H1 (cell line): ENCODE results near the gene ZC3HAV1. TPM values are rescaled to one million over a fixed set of nuclear protein-coding genes. Genes with fewer than 3 reads are reported as not detected.

ENCODE experiments used
- CTCF ChIA-PET: fragments of 300-600 bp; sonication (Branson Sonifier 250); formaldehyde crosslinking; loops from one replicate; lab custom pipeline; 2021; ENCODE audit not compliant: partially characterized antibody; lab: Charles Lee
- POLR2A ChIA-PET: fragments of 300-600 bp; sonication (Branson Sonifier 250); formaldehyde crosslinking; loops from one replicate; lab custom pipeline; 2021; ENCODE audit warnings: inconsistent platforms; ENCODE audit not compliant: partially characterized antibody; lab: Charles Lee
- DNase-seq, 2 experiments: peaks; one replicate each; pipeline versions ENCODE4 v3.0.0 to v3.0.0-alpha.2; 2010 to 2022; ENCODE audit warnings: low spot score in 2 of 2, low read depth in 1 of 2, mixed read lengths in 1 of 2
- FAIRE-seq: peaks from 2 replicates; lab custom pipeline; 2011; peaks lifted over from hg19 to GRCh38; lab: Jason Lieb, UNC
- H2AFZ ChIP-seq: 2 replicates; pipeline ENCODE4 v1.8.1; 2012; ENCODE audit warnings: low read length, inconsistent platforms
- H2AK5ac ChIP-seq: 2 replicates; pipeline ENCODE4 v1.6.1; 2013; ENCODE audit warnings: low read depth, low read length
- H2BK120ac ChIP-seq: replicated peaks from 2 replicates; pipeline ENCODE3; 2013; ENCODE audit warnings: low read depth, low read length, inconsistent platforms
- H2BK12ac ChIP-seq: 2 replicates; pipeline ENCODE4 v1.6.1; 2013; ENCODE audit warnings: low read depth, low read length
- H2BK15ac ChIP-seq: 2 replicates; pipeline ENCODE4 v1.6.1; 2013; ENCODE audit warnings: low read length
- H2BK20ac ChIP-seq: 2 replicates; pipeline ENCODE4 v1.6.1; 2013; ENCODE audit warnings: low read length
- H2BK5ac ChIP-seq: 2 replicates; pipeline ENCODE4 v1.6.1; 2013; ENCODE audit warnings: low read depth, low read length
- H3K14ac ChIP-seq: 2 replicates; pipeline ENCODE4 v1.6.1; 2013; ENCODE audit warnings: inconsistent platforms; ENCODE audit not compliant: insufficient read length
- H3K18ac ChIP-seq: 2 replicates; pipeline ENCODE4 v1.6.1; 2013; ENCODE audit warnings: low read length; ENCODE audit errors: extremely low read depth
- H3K23ac ChIP-seq: 2 replicates; pipeline ENCODE4 v1.6.1; 2013; ENCODE audit warnings: inconsistent platforms; ENCODE audit not compliant: insufficient read length
- H3K23me2 ChIP-seq: 2 replicates; pipeline ENCODE4 v1.6.1; 2013; ENCODE audit warnings: low read depth, low read length
- H3K27ac ChIP-seq: 2 replicates; pipeline ENCODE4 v1.6.1; 2011; ENCODE audit warnings: low read depth, low read length, inconsistent platforms
- H3K27me3 ChIP-seq, 4 experiments: replicated peaks in 1 of 4; 1 replicate in 1 of 4; 2 replicates in 3 of 4; pipeline versions ENCODE4 v1.6.1 to v1.8.1; 2011 to 2013; ENCODE audit warnings: low read length in 3 of 4, mild to moderate bottlenecking in 3 of 4, inconsistent platforms in 2 of 4, mixed read lengths in 2 of 4, moderate library complexity in 1 of 4; ENCODE audit not compliant: control insufficient read depth in 3 of 4, insufficient read depth in 3 of 4; ENCODE audit errors: extremely low read depth in 1 of 4
- H3K36me3 ChIP-seq, 4 experiments: 2 replicates each; pipeline versions ENCODE4 v1.6.1 to v1.8.1; 2011 to 2013; ENCODE audit warnings: mild to moderate bottlenecking in 4 of 4, low read length in 3 of 4, moderate library complexity in 2 of 4, control low read depth in 1 of 4, inconsistent platforms in 1 of 4; ENCODE audit not compliant: insufficient read depth in 4 of 4, control insufficient read depth in 2 of 4
- H3K4ac ChIP-seq: replicated peaks from 2 replicates; pipeline ENCODE3; 2013; ENCODE audit warnings: low read length, low read depth, mixed read lengths, inconsistent platforms; ENCODE audit not compliant: insufficient read length
- H3K4me1 ChIP-seq, 4 experiments: replicated peaks in 1 of 4; 1 replicate in 1 of 4; 2 replicates in 3 of 4; pipeline versions ENCODE4 v1.6.1 to v1.8.1; 2011 to 2013; ENCODE audit warnings: low read length in 3 of 4, inconsistent platforms in 2 of 4, mixed read lengths in 1 of 4; ENCODE audit not compliant: insufficient read depth in 4 of 4, control insufficient read depth in 3 of 4
- H3K4me2 ChIP-seq, 2 experiments: 2 replicates each; pipeline versions ENCODE4 v1.6.1 to v1.8.1; 2011 to 2013; ENCODE audit warnings: low read depth in 2 of 2, low read length in 2 of 2, control low read depth in 1 of 2, inconsistent platforms in 1 of 2, mild to moderate bottlenecking in 1 of 2; ENCODE audit not compliant: insufficient read depth in 1 of 2
- H3K4me3 ChIP-seq, 4 experiments: fragments of 200-600, 300-600 bp in 1 of 4; sonication (generic), shearing (Covaris generic), sonication (Bioruptor Twin) in 1 of 4; 2 replicates each; pipeline versions ENCODE4 v1.5.1 to v1.8.1; 2011 to 2016; ENCODE audit warnings: low read length in 4 of 4, low read depth in 3 of 4, control low read depth in 2 of 4, inconsistent platforms in 2 of 4, mild to moderate bottlenecking in 2 of 4, mixed read lengths in 1 of 4, moderate library complexity in 1 of 4; ENCODE audit not compliant: insufficient read depth in 2 of 4; ENCODE audit errors: extremely low read depth in 1 of 4
- H3K56ac ChIP-seq: replicated peaks from 2 replicates; pipeline ENCODE3; 2013; ENCODE audit warnings: low read depth, mild to moderate bottlenecking, mixed read lengths, low read length, inconsistent platforms; ENCODE audit not compliant: insufficient read length
- H3K79me1 ChIP-seq: 2 replicates; pipeline ENCODE4 v1.6.1; 2013; ENCODE audit warnings: low read depth, low read length, control low read depth
- H3K79me2 ChIP-seq, 2 experiments: 2 replicates each; pipeline versions ENCODE4 v1.6.1 to v1.8.1; 2012 to 2013; ENCODE audit warnings: low read length in 2 of 2, mild to moderate bottlenecking in 2 of 2, inconsistent platforms in 1 of 2; ENCODE audit not compliant: insufficient read depth in 2 of 2, control insufficient read depth in 1 of 2
- H3K9ac ChIP-seq, 4 experiments: replicated peaks in 1 of 4; 1 replicate in 1 of 4; 2 replicates in 3 of 4; pipeline versions ENCODE4 v1.6.1 to v1.8.1; 2011 to 2013; ENCODE audit warnings: low read depth in 3 of 4, low read length in 3 of 4, control low read depth in 2 of 4, mild to moderate bottlenecking in 2 of 4, moderate library complexity in 2 of 4, inconsistent platforms in 1 of 4; ENCODE audit errors: extremely low read depth in 1 of 4
- H3K9me3 ChIP-seq, 2 experiments: 2 replicates each; pipeline versions ENCODE4 v1.6.1 to v1.8.1; 2012 to 2013; ENCODE audit warnings: mild to moderate bottlenecking in 2 of 2, moderate library complexity in 2 of 2, control low read depth in 1 of 2, inconsistent platforms in 1 of 2, low read depth in 1 of 2, low read length in 1 of 2, mixed read lengths in 1 of 2; ENCODE audit not compliant: insufficient read depth in 2 of 2
- H4K20me1 ChIP-seq, 2 experiments: replicated peaks in 1 of 2; 2 replicates each; pipeline versions ENCODE3 to v1.8.1; 2011 to 2013; ENCODE audit warnings: inconsistent platforms in 2 of 2, low read length in 2 of 2, mild to moderate bottlenecking in 1 of 2; ENCODE audit not compliant: insufficient read depth in 2 of 2, control insufficient read depth in 1 of 2
- H4K5ac ChIP-seq: 2 replicates; pipeline ENCODE4 v1.6.1; 2013; ENCODE audit warnings: low read length, low read depth, mixed read lengths, inconsistent platforms; ENCODE audit not compliant: insufficient read length
- H4K8ac ChIP-seq: 2 replicates; pipeline ENCODE4 v1.8.0; 2013; ENCODE audit warnings: mild to moderate bottlenecking, moderate library complexity, low read length, inconsistent platforms; ENCODE audit not compliant: insufficient read depth; ENCODE audit errors: extremely low read depth
- H4K91ac ChIP-seq: replicated peaks from 2 replicates; pipeline ENCODE3; 2013; ENCODE audit warnings: low read length, mixed read lengths, inconsistent platforms; ENCODE audit not compliant: insufficient read length
- CEBPB ChIP-seq: IDR thresholded peaks from 2 replicates; pipeline ENCODE4 v1.6.1; 2012; ENCODE audit warnings: low read depth, low read length
- CHD1 ChIP-seq: IDR thresholded peaks from 2 replicates; pipeline ENCODE4 v1.6.1; 2012; ENCODE audit warnings: low read depth, low read length, improper control_type of control experiment
- HDAC2 ChIP-seq, 2 experiments: fragments of 300-600 bp in 1 of 2; sonication (generic) in 1 of 2; IDR thresholded peaks; 2 replicates each; pipeline ENCODE4 v1.6.1; 2011 to 2012; ENCODE audit warnings: low read depth in 2 of 2, low read length in 2 of 2, mild to moderate bottlenecking in 2 of 2, moderate library complexity in 2 of 2, borderline replicate concordance in 1 of 2, inconsistent platforms in 1 of 2
- KDM1A ChIP-seq: fragments of 200-600, 300-600 bp; sonication (generic); IDR thresholded peaks from 2 replicates; pipeline ENCODE4 v1.7.1; 2016; ENCODE audit warnings: mild to moderate bottlenecking, low read length, borderline replicate concordance
- POLR2AphosphoS5 ChIP-seq: IDR thresholded peaks from 2 replicates; pipeline ENCODE4 v1.6.1; 2011; ENCODE audit warnings: low read depth, low read length
- POU5F1 ChIP-seq: IDR thresholded peaks from 2 replicates; pipeline ENCODE4 v1.6.1; 2011; ENCODE audit warnings: low read depth, mild to moderate bottlenecking, low read length, moderate library complexity
- RAD21 ChIP-seq, 2 experiments: IDR thresholded peaks in 1 of 2; conservative IDR thresholded peaks in 1 of 2; 2 replicates each; pipeline ENCODE4 v1.6.1; 2011; ENCODE audit warnings: low read depth in 2 of 2, low read length in 2 of 2, improper control_type of control experiment in 1 of 2, inconsistent platforms in 1 of 2, mild to moderate bottlenecking in 1 of 2, moderate library complexity in 1 of 2
- RXRA ChIP-seq: IDR thresholded peaks from 2 replicates; pipeline ENCODE4 v1.6.1; 2011; ENCODE audit warnings: low read depth, mild to moderate bottlenecking, low read length, moderate library complexity; ENCODE audit not compliant: insufficient read depth
- SAP30 ChIP-seq: fragments of 300-600 bp; sonication (generic); IDR thresholded peaks from 2 replicates; pipeline ENCODE4 v1.7.1; 2012; ENCODE audit warnings: low read length, moderate library complexity, mild to moderate bottlenecking, inconsistent platforms; ENCODE audit not compliant: insufficient read depth, insufficient replicate concordance
- SIX5 ChIP-seq: IDR thresholded peaks from 2 replicates; pipeline ENCODE4 v1.6.1; 2011; ENCODE audit warnings: mild to moderate bottlenecking, low read depth, low read length
- SRF ChIP-seq: IDR thresholded peaks from 2 replicates; pipeline ENCODE4 v1.6.1; 2011; ENCODE audit warnings: mild to moderate bottlenecking, low read depth, low read length, moderate library complexity
- YY1 ChIP-seq: IDR thresholded peaks from 2 replicates; pipeline ENCODE4 v1.6.1; 2011; ENCODE audit warnings: low read depth, mild to moderate bottlenecking, low read length
- ZNF274 ChIP-seq: IDR thresholded peaks from 2 replicates; pipeline ENCODE4 v1.7.0; 2012; ENCODE audit warnings: low read length, borderline replicate concordance; ENCODE audit errors: extremely low read depth
- WGBS, 2 experiments: shearing (Covaris generic) in 1 of 2; methylation state at CpG; one replicate each; pipeline versions ENCODE4 v1.1.6 to v1.1.7; 2013 to 2015; ENCODE audit warnings: low lambda C conversion rate in 2 of 2, mixed read lengths in 2 of 2, inconsistent platforms in 1 of 2, low coverage in 1 of 2, missing lambda C conversion rate in 1 of 2; ENCODE audit not compliant: insufficient replicate concordance in 2 of 2, insufficient coverage in 1 of 2, insufficient read length in 1 of 2; ENCODE audit errors: extremely low coverage in 1 of 2, missing lambda C conversion rate in 1 of 2; 5-methylcytosine and 5-hydroxymethylcytosine counted together
- polyA plus RNA-seq, 7 experiments: library from polyadenylated mRNA; depleted of rRNA in 3 of 7; stranded (reverse) in 5 of 7; unstranded in 2 of 7; fragments of >200 nt in 5 of 7; fragments of 200-250 nt in 2 of 7; gene quantifications; 1 replicate in 5 of 7; 2 replicates in 1 of 7; 4 replicates in 1 of 7; pipeline versions ENCODE4 v1.2.1 to v1.2.3, GENCODE V29; 2011 to 2013; ENCODE audit warnings: missing spikeins in 2 of 7, mixed read lengths in 2 of 7
- total RNA-seq: library from RNA; stranded (reverse); fragmentation: NEBNext Ultra II Directional; extraction: Animal tissue kit (Norgen Biotek cat#: 25700); gene quantifications from 2 replicates; pipeline ENCODE4 v1.2.1, GENCODE V29; 2021
- TF ChIP-seq, protein P1 (sequence below): IDR thresholded peaks from 2 replicates; pipeline ENCODE4 v1.6.1; 2011; ENCODE audit warnings: low read depth, mild to moderate bottlenecking, low read length; ENCODE audit not compliant: insufficient read depth

ZC3HAV1 gene
- total and polyA plus RNA-seq, 2 of the 8 experiments (the other 6 are each of a cell fraction or from before 2014, with no cell fraction given): 22.5 to 43.4 TPM

DNA sequence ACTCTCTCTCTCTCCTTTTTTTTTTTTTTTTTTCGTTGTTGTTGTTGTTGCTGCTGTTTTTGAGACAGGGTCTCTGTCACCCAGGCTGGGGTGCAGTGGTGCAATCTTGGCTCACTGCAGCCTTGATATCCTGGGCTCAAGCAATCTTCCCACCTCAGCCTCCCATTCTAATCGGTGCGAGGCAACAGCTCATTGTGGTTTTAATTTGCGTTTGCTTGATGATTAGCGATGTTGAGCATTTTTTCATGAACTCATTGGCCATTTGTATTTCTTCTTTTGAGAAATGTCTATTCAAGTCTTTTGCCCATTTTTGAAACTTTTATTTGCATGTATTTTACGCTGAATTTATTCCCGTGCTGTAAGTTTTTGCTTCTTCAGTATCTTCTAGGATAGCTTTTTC, 60.4 kb downstream of the ZC3HAV1 start:
- H4K20me1 ChIP-seq: no peaks in the 10 kb centered on the region
- H2BK15ac ChIP-seq: no peak overlapping the region
- H4K8ac ChIP-seq: no peak overlapping the region
- DNase-seq: no peak
- no peak overlapping the region for H3K9ac ChIP-seq
- 75% methylated on average over 6 of the region's 7 CpGs; no CpG with 5 or more reads in 1 of the 2 experiments for WGBS, 2 experiments
- no peak overlapping the region for H3K56ac ChIP-seq
- no peak overlapping the region for H3K23ac ChIP-seq
- no peaks in the 10 kb centered on the region for H3K79me2 ChIP-seq
- no peak overlapping the region for H2BK120ac ChIP-seq
- no peak overlapping the region for H2BK5ac ChIP-seq
- no peak overlapping the region for H3K4ac ChIP-seq
- H3K4me2 ChIP-seq: no peak overlapping the region
- H3K23me2 ChIP-seq: no peaks in the 10 kb centered on the region
- peaks cover 0 to 21% (median 6%) of the 10 kb centered on the region in 4 experiments; a peak in 4 of 8 replicates for H3K36me3 ChIP-seq
- H4K91ac ChIP-seq: no peak overlapping the region
- H3K27ac ChIP-seq: no peak overlapping the region
- no peaks in the 10 kb centered on the region for H3K27me3 ChIP-seq
- no peak overlapping the region for H3K14ac ChIP-seq
- no peaks in the 10 kb centered on the region; a peak in 1 of 7 replicates for H3K4me1 ChIP-seq
- no peak for FAIRE-seq
- no peak overlapping the region for H3K4me3 ChIP-seq
- no peaks in the 10 kb centered on the region for H3K9me3 ChIP-seq
- no peak overlapping the region for H2AFZ ChIP-seq
- ChIA-PET CTCF (interaction anchor here (1.0 kb wide), 1 partner anchor 10 kb away, joined by 3 read pairs; no protein-coding TSS in a partner anchor), POLR2A (no interaction called here)
- H2BK12ac ChIP-seq: no peak overlapping the region
- no peaks in the 10 kb centered on the region for H3K79me1 ChIP-seq
- H2BK20ac ChIP-seq: no peak overlapping the region
- no peak overlapping the region for H4K5ac ChIP-seq
- H2AK5ac ChIP-seq: no peak overlapping the region
- no peak overlapping the region for H3K18ac ChIP-seq
- TF ChIP-seq POU5F1 (no peak), POLR2AphosphoS5 (no peak), RAD21 (IDR thresholded peaks at IDR 0.05 in 1 of 2, conservative IDR thresholded peaks at IDR 0.05 in 1 of 2; ENCODE audit: low read depth in 2 of 2, low read length in 2 of 2) (no peak), CEBPB (no peak), SIX5 (no peak), HDAC2 (IDR thresholded peaks at IDR 0.05; ENCODE audit: borderline replicate concordance in 1 of 2, low read depth in 2 of 2, low read length in 2 of 2) (no peak), YY1 (no peak), CHD1 (no peak), SRF (no peak), RXRA (no peak), ZNF274 (no peak), SAP30 (no peak), KDM1A (no peak)
- TF ChIP-seq, protein P1, sequence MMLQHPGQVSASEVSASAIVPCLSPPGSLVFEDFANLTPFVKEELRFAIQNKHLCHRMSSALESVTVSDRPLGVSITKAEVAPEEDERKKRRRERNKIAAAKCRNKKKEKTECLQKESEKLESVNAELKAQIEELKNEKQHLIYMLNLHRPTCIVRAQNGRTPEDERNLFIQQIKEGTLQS: no peak
